Right atrium auricular region (tissue), 2 donors: ENCODE measurements around the gene TAS2R60. TPM values are rescaled to one million over a fixed set of nuclear protein-coding genes. Genes with fewer than 3 reads are reported as not detected.

ENCODE experiments used
- DNase-seq: peaks from one replicate; pipeline ENCODE4 v3.0.0-alpha.2; 2019; ENCODE audit warnings: low spot score
- H3K27ac ChIP-seq, 2 donors: fragments of 200-600 bp; sonication (generic); 1 replicate in 1 of 2; 2 replicates in 1 of 2; pipeline ENCODE4 v1.5.1; 2016 to 2019
- H3K27me3 ChIP-seq, 2 donors: fragments of 200-600 bp; sonication (generic); one replicate each; pipeline versions ENCODE4 v1.5.1 to v1.6.0; 2017 to 2019
- H3K36me3 ChIP-seq: fragments of 200-600 bp; sonication (generic); one replicate; pipeline ENCODE4 v1.5.1; 2016
- H3K4me1 ChIP-seq, 2 donors: fragments of 200-600 bp; sonication (generic); one replicate each; pipeline versions ENCODE4 v1.5.1 to v1.6.0; 2017 to 2019
- H3K4me3 ChIP-seq, 2 donors: fragments of 200-600 bp; sonication (generic); 1 replicate in 1 of 2; 2 replicates in 1 of 2; pipeline ENCODE4 v1.5.1; 2017 to 2019; ENCODE audit warnings: mild to moderate bottlenecking in 1 of 2, moderate library complexity in 1 of 2
- H3K9me3 ChIP-seq, 2 donors: fragments of 200-600 bp; sonication (generic); one replicate each; pipeline ENCODE4 v1.5.1; 2019
- total RNA-seq, 2 donors: library from RNA; depleted of rRNA; stranded (reverse); fragments of >200 nt; gene quantifications; one replicate each; pipeline ENCODE4 v1.1.0, GENCODE V29; 2016
- TF ChIP-seq, protein P1 (sequence below), 2 donors: fragments of 200-600 bp; sonication (generic); IDR thresholded peaks; one replicate each; pipeline ENCODE4 v1.5.1; 2019; ENCODE audit warnings: antibody characterized with exemption in 2 of 2

TAS2R60 gene
- not detected for total RNA-seq

DNA sequence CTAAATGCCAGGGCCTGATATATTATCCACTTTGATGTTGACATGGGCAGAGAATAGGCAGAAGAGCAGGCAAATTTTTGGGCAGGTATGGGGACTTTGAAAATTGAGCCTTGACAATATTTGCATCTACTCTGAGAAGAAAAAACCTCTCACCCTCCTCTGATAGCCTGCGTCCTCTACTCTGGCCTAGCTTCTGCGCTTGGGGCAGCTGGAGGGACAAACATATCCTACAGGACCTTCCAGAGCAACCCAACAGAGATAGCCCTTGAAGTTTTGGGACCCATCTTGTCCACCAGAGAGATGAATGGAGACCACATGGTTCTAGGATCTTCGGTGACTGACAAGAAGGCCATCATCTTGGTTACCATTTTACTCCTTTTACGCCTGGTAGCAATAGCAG, at the start of gene TAS2R60:
TAS2R60 (plus strand) TSS at position 301 of the 400 bp plus-strand sequence; CDS start at position 301, 0 bp downstream.
- H3K36me3 ChIP-seq: no peaks in the 10 kb centered on the region
- H3K4me3 ChIP-seq: no peak within 1 kb of the TSS
- no peak within 1 kb of the TSS for H3K27ac ChIP-seq
- H3K27me3 ChIP-seq: no peaks in the 10 kb centered on the region
- no peaks in the 10 kb centered on the region for H3K9me3 ChIP-seq
- TF ChIP-seq, protein P1, sequence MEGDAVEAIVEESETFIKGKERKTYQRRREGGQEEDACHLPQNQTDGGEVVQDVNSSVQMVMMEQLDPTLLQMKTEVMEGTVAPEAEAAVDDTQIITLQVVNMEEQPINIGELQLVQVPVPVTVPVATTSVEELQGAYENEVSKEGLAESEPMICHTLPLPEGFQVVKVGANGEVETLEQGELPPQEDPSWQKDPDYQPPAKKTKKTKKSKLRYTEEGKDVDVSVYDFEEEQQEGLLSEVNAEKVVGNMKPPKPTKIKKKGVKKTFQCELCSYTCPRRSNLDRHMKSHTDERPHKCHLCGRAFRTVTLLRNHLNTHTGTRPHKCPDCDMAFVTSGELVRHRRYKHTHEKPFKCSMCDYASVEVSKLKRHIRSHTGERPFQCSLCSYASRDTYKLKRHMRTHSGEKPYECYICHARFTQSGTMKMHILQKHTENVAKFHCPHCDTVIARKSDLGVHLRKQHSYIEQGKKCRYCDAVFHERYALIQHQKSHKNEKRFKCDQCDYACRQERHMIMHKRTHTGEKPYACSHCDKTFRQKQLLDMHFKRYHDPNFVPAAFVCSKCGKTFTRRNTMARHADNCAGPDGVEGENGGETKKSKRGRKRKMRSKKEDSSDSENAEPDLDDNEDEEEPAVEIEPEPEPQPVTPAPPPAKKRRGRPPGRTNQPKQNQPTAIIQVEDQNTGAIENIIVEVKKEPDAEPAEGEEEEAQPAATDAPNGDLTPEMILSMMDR (IDR thresholded peaks at IDR 0.05): no peak
- DNase-seq: no peak
- no peaks in the 10 kb centered on the region for H3K4me1 ChIP-seq

DNA sequence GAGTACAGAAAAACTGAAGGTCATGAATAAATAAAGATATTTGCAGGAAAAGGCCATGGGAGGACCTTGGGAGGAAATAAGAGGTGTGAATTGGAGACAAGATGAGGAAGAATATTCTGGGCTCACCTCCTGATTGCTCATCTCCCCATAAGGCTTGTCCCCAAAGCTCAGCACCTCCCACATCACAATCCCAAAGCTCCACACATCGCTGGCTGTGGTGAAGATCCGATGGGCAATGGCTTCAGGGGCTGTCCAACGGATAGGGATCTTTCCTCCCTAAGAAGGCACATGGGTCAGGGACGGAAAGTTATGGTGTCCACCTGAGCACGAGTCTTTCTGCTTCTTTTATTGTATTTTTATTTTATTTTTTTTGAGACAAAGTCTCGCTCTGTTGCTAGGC, 49.2 kb upstream of the TAS2R60 start:
- DNase-seq: no peak
- no peaks in the 10 kb centered on the region for H3K9me3 ChIP-seq
- peaks cover 33% of the 10 kb centered on the region for H3K36me3 ChIP-seq
- H3K27ac ChIP-seq: no peak overlapping the region
- peaks cover 0 to 75% of the 10 kb centered on the region in 2 donors for H3K4me1 ChIP-seq
- no peaks in the 10 kb centered on the region for H3K27me3 ChIP-seq
- TF ChIP-seq, protein P1 (IDR thresholded peaks at IDR 0.05): no peak
- H3K4me3 ChIP-seq: no peak overlapping the region

GRCh38 chr7:143394777-143395176, 48.5 kb upstream of the TAS2R60 start:
- TF ChIP-seq, protein P1 (IDR thresholded peaks at IDR 0.05): no peak
- DNase-seq: no peak
- Histone ChIP-seq H3K27me3 (no peaks in the 10 kb centered on the region), H3K4me3 (no peak overlapping the region), H3K27ac (no peak overlapping the region), H3K36me3 (peaks cover 26% of the 10 kb centered on the region), H3K9me3 (no peaks in the 10 kb centered on the region), H3K4me1 (peaks cover 0 to 68% of the 10 kb centered on the region in 2 donors)

GRCh38 chr7:143395187-143396149, 47.8 kb upstream of the TAS2R60 start:
- no peak for DNase-seq
- H3K9me3 ChIP-seq: no peaks in the 10 kb centered on the region
- TF ChIP-seq, protein P1 (IDR thresholded peaks at IDR 0.05): no peak
- H3K36me3 ChIP-seq: peaks cover 19% of the 10 kb centered on the region
- no peak overlapping the region for H3K4me3 ChIP-seq
- H3K27me3 ChIP-seq: no peaks in the 10 kb centered on the region
- H3K27ac ChIP-seq: no peak overlapping the region
- H3K4me1 ChIP-seq: peaks cover 0 to 61% of the 10 kb centered on the region in 2 donors

GRCh38 chr7:143396182-143396581, 47.1 kb upstream of the TAS2R60 start:
- H3K9me3 ChIP-seq: no peaks in the 10 kb centered on the region
- peaks cover 12% of the 10 kb centered on the region for H3K36me3 ChIP-seq
- H3K4me1 ChIP-seq: peaks cover 0 to 54% of the 10 kb centered on the region in 2 donors
- H3K27ac ChIP-seq: no peak overlapping the region
- H3K4me3 ChIP-seq: no peak overlapping the region
- no peaks in the 10 kb centered on the region for H3K27me3 ChIP-seq
- DNase-seq: no peak
- TF ChIP-seq, protein P1 (IDR thresholded peaks at IDR 0.05): no peak
